K562 (cell line): ENCODE data around the gene MTREX. TPM values are rescaled to one million over a fixed set of nuclear protein-coding genes. Genes with fewer than 3 reads are reported as not detected.

ENCODE experiments used
- BRD9 ChIP-seq: fragments of 450-650 bp; IDR thresholded peaks from 2 replicates; pipeline ENCODE4 v1.6.1; 2018; ENCODE audit warnings: low read depth; ENCODE audit not compliant: partially characterized antibody
- CBX1 ChIP-seq: sonication (generic); IDR thresholded peaks from 2 replicates; pipeline ENCODE4 v1.6.1; 2016; ENCODE audit warnings: antibody characterized with exemption, low read depth, mild to moderate bottlenecking
- CSDE1 ChIP-seq, 2 experiments: fragments of 450-650 bp; IDR thresholded peaks; 2 replicates each; pipeline ENCODE4 v1.6.1; 2016; ENCODE audit warnings: mild to moderate bottlenecking in 1 of 2
- ETV1 ChIP-seq: fragments of 450-650 bp; conservative IDR thresholded peaks from 2 replicates; pipeline ENCODE4 v1.6.1; 2016; ENCODE audit warnings: missing genetic modification characterization, control low read depth, low read depth, missing compliant biosample characterization
- NFYB ChIP-seq: IDR thresholded peaks from 2 replicates; pipeline ENCODE4 v1.6.1; 2011; ENCODE audit warnings: mild to moderate bottlenecking, moderate library complexity; ENCODE audit not compliant: insufficient read length; ENCODE audit errors: extremely low read depth
- PHB2 ChIP-seq: fragments of 450-650 bp; IDR thresholded peaks from 2 replicates; pipeline ENCODE4 v1.6.1; 2017; ENCODE audit warnings: low read depth
- POLR2AphosphoS5 ChIP-seq: IDR thresholded peaks from 2 replicates; pipeline ENCODE4 v1.6.1; 2011; ENCODE audit warnings: mild to moderate bottlenecking, low read depth, low read length, moderate library complexity; ENCODE audit not compliant: control insufficient read depth, insufficient read depth
- POLR2G ChIP-seq: fragments of 200-400 bp; formaldehyde crosslinking; IDR thresholded peaks from 2 replicates; pipeline ENCODE4 v1.6.1; 2017; ENCODE audit warnings: low read depth, mild to moderate bottlenecking, antibody characterized with exemption, low read length, moderate library complexity
- POLR2H ChIP-seq: IDR thresholded peaks from 2 replicates; pipeline ENCODE4 v1.6.1; 2016; ENCODE audit warnings: missing genetic modification characterization, low read depth, mild to moderate bottlenecking, control low read depth, missing compliant biosample characterization, moderate library complexity
- RFX7 ChIP-seq: fragments of 250-450 bp; sonication (Bioruptor Pico); IDR thresholded peaks from 2 replicates; pipeline ENCODE4 v1.5.1; 2021; ENCODE audit warnings: mild to moderate bottlenecking
- SMC3 ChIP-seq: conservative IDR thresholded peaks from 2 replicates; pipeline ENCODE4 v1.6.1; 2011; ENCODE audit warnings: low read depth, low read length, improper control_type of control experiment; ENCODE audit not compliant: insufficient read depth
- SP1 ChIP-seq: sonication (generic); formaldehyde crosslinking; IDR thresholded peaks from 2 replicates; pipeline ENCODE4 v1.8.1; 2022; ENCODE audit warnings: mild to moderate bottlenecking, missing genetic modification reagents
- TAF7 ChIP-seq: fragments of 450-650 bp; IDR thresholded peaks from 2 replicates; pipeline ENCODE4 v1.6.1; 2016; ENCODE audit warnings: missing genetic modification characterization, missing compliant biosample characterization
- TCF7 ChIP-seq: sonication (generic); IDR thresholded peaks from 2 replicates; pipeline ENCODE4 v1.6.1; 2016; ENCODE audit warnings: antibody characterized with exemption, borderline replicate concordance
- ZBTB7A ChIP-seq: IDR thresholded peaks from 2 replicates; pipeline ENCODE4 v1.6.1; 2011; ENCODE audit warnings: low read depth, mild to moderate bottlenecking, low read length, moderate library complexity, borderline replicate concordance; ENCODE audit not compliant: control insufficient read depth
- ZEB2 ChIP-seq: fragments of 450-650 bp; IDR thresholded peaks from 2 replicates; pipeline ENCODE4 v1.6.1; 2016
- ZNF23 ChIP-seq: fragments of 250-450 bp; sonication (Bioruptor Pico); IDR thresholded peaks from 2 replicates; pipeline ENCODE4 v1.4.0; 2020; ENCODE audit warnings: mild to moderate bottlenecking
- ZNF324 ChIP-seq: fragments of 250-450 bp; sonication (Bioruptor Pico); IDR thresholded peaks from 2 replicates; pipeline ENCODE4 v1.4.0; 2020; ENCODE audit warnings: mild to moderate bottlenecking
- ZNF766 ChIP-seq: fragments of 200-800 bp; sonication (Bioruptor generic); conservative IDR thresholded peaks from 2 replicates; pipeline ENCODE4 v1.6.1; 2016; ENCODE audit warnings: missing genetic modification characterization, missing compliant biosample characterization
- polyA plus RNA-seq, 8 experiments: library from polyadenylated mRNA; depleted of rRNA in 4 of 8; stranded (reverse) in 5 of 8; unstranded in 3 of 8; fragments of >200 nt; fragmentation: Nextera tagmentation in 2 of 8; fragmentation: Illumina TruSeq in 1 of 8; extraction: Ambion mirVana in 2 of 8; extraction: Trizol in 1 of 8; gene quantifications; 2 replicates each; pipeline versions ENCODE4 v1.2.1 to v1.2.3, GENCODE V29; 2011 to 2014; ENCODE audit warnings: inconsistent platforms in 1 of 8, missing spikeins in 1 of 8
- total RNA-seq, 7 experiments: library from RNA; depleted of rRNA in 6 of 7; stranded (reverse); fragments of >200 nt in 6 of 7; fragmentation: Illumina TruSeq in 2 of 7; extraction: Trizol in 2 of 7; gene quantifications; 2 replicates each; pipeline versions ENCODE4 v1.2.1 to v1.2.3, GENCODE V29; 2011 to 2021; ENCODE audit warnings: low replicate concordance in 1 of 7
- TF ChIP-seq, protein P1 (sequence below): sonication (generic); formaldehyde crosslinking; IDR thresholded peaks from 2 replicates; pipeline ENCODE4 v1.8.1; 2023; ENCODE audit warnings: mild to moderate bottlenecking, missing genetic modification reagents
- TF ChIP-seq, protein P2 (sequence below): fragments of 250-450 bp; sonication (Bioruptor Pico); IDR thresholded peaks from 2 replicates; pipeline ENCODE4 v1.4.0; 2020
- TF ChIP-seq, protein P3 (sequence below): fragments of 250-450 bp; sonication (Bioruptor Pico); IDR thresholded peaks from 2 replicates; pipeline ENCODE4 v1.8.0; 2021; ENCODE audit warnings: borderline replicate concordance, mild to moderate bottlenecking, moderate library complexity; ENCODE audit not compliant: poor library complexity, severe bottlenecking
- TF ChIP-seq, protein P4 (sequence below): sonication (generic); formaldehyde crosslinking; IDR thresholded peaks from 2 replicates; pipeline ENCODE4 v1.9.0; 2022; ENCODE audit warnings: mild to moderate bottlenecking, missing genetic modification reagents

Gene MTREX
- total and polyA plus RNA-seq, 9 of the 15 experiments (the other 6 are each of a cell fraction or from before 2014, with no cell fraction given), result 52.9 to 193 (median 150) TPM

DNA sequence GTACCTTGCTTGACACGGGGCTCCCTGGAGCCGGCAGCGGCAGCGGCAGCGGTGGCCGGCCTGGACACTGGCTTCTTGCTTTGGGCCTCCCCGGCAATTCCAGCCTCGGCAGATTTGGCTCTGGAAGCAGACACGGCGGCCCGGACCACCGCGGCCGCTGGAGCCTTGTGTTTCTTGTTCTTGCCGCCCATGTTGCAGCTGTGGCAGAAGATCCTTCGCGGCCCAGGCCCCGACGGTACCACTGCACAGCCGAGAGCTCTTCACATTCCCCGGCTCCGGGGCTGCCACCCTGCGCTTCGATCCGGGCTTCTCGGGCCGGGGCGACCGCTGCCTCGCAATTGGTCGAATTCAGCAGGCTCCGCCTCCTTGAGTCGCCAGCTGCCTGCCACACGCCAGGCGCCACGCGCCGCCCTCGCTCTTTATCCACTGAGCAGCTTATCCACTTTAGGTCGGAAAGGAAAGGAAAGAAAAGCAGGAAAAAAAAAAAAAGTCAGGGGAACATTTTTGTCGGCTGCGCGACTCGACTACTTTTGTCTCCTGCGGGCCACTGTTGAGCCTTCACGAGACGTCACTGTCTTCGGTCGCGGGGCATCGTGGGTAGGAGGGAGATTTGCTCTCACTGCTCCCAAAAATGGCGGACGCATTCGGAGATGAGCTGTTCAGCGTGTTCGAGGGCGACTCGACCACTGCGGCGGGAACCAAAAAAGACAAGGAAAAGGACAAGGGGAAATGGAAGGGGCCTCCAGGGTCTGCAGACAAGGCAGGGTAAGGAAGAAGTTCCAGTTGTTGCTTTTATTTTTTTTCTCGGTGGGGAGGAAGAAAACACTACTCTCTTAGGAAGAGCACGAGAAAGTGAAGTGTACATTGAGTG lies at the start of gene MTREX, which contains the start of gene DHX29 (continued):
- TF ChIP-seq, protein P1, sequence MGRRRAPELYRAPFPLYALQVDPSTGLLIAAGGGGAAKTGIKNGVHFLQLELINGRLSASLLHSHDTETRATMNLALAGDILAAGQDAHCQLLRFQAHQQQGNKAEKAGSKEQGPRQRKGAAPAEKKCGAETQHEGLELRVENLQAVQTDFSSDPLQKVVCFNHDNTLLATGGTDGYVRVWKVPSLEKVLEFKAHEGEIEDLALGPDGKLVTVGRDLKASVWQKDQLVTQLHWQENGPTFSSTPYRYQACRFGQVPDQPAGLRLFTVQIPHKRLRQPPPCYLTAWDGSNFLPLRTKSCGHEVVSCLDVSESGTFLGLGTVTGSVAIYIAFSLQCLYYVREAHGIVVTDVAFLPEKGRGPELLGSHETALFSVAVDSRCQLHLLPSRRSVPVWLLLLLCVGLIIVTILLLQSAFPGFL, result 0 out of 2 replicates have a peak, but pooled peaks have one; percentile 79
- TF ChIP-seq CSDE1 (IDR thresholded peaks at IDR 0.05) (0 out of 4 replicates have a peak, but pooled peaks of 1 of the 2 experiments have one; percentile 47), SP1 (peak; percentile 63), SMC3 (no peak), POLR2G (peak; percentile 92), TCF7 (0 out of 2 replicates have a peak, but pooled peaks have one; percentile 37), POLR2H (peak; percentile 80), ZBTB7A (0 out of 2 replicates have a peak, but pooled peaks have one; percentile 26), ETV1 (tag) (0 out of 2 replicates have a peak, but pooled peaks have one; percentile 27), ZEB2 (0 out of 2 replicates have a peak, but pooled peaks have one; percentile 36), CBX1 (peak; percentile 13; the same call in 1 of the 2 replicates), RFX7 (CRISPR knock-in tag) (no peak), PHB2 (peak; percentile 60; the same call in 1 of the 2 replicates), NFYB (peak; percentile 73), BRD9 (peak; percentile 84), ZNF23 (CRISPR knock-in tag) (no peak), ZNF324 (CRISPR knock-in tag) (no peak), POLR2AphosphoS5 (peak; percentile 83), ZNF766 (CRISPR knock-in tag) (no peak), TAF7 (tag) (peak; percentile 96)
- TF ChIP-seq, protein P2, sequence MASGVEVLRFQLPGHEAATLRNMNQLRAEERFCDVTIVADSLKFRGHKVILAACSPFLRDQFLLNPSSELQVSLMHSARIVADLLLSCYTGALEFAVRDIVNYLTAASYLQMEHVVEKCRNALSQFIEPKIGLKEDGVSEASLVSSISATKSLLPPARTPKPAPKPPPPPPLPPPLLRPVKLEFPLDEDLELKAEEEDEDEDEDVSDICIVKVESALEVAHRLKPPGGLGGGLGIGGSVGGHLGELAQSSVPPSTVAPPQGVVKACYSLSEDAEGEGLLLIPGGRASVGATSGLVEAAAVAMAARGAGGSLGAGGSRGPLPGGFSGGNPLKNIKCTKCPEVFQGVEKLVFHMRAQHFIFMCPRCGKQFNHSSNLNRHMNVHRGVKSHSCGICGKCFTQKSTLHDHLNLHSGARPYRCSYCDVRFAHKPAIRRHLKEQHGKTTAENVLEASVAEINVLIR (CRISPR knock-in tag), result peak; percentile 75
- TF ChIP-seq, protein P3, sequence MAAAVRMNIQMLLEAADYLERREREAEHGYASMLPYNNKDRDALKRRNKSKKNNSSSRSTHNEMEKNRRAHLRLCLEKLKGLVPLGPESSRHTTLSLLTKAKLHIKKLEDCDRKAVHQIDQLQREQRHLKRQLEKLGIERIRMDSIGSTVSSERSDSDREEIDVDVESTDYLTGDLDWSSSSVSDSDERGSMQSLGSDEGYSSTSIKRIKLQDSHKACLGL, result no peak
- TF ChIP-seq, protein P4, sequence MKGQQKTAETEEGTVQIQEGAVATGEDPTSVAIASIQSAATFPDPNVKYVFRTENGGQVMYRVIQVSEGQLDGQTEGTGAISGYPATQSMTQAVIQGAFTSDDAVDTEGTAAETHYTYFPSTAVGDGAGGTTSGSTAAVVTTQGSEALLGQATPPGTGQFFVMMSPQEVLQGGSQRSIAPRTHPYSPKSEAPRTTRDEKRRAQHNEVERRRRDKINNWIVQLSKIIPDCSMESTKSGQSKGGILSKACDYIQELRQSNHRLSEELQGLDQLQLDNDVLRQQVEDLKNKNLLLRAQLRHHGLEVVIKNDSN (CRISPR knock-in tag), result 0 out of 2 replicates have a peak, but pooled peaks have one; percentile 44
